Ecto neural progenitor cell (in vitro differentiated cells): Measurements from ENCODE around the gene TMEM238.
A peak's percentile ranks its signal among the peaks of the same experiment; 100 is the strongest.
"Not testable (repeated sequence)": the region's sequence is repeated elsewhere in the genome, so short reads cannot be mapped to it uniquely, and the experiment has no call there.

ENCODE experiments used
- DNase-seq: peaks from one replicate; pipeline ENCODE4 v3.0.0-alpha.2; 2018; ENCODE audit warnings: low spot score

Gene TMEM238

GRCh38 chr19:55339889-55340783 lies 44.0 kb downstream of the TMEM238 start:
- DNase-seq = no peak

- DNase-seq = peak; percentile 100
Measured at GRCh38 chr19:55339105-55339888, 44.8 kb downstream of the TMEM238 start, which contains the start of gene KMT5C. KMT5C (plus strand) TSS chr19:55339876; CDS start chr19:55341937, 2,061 bp downstream.

DNA sequence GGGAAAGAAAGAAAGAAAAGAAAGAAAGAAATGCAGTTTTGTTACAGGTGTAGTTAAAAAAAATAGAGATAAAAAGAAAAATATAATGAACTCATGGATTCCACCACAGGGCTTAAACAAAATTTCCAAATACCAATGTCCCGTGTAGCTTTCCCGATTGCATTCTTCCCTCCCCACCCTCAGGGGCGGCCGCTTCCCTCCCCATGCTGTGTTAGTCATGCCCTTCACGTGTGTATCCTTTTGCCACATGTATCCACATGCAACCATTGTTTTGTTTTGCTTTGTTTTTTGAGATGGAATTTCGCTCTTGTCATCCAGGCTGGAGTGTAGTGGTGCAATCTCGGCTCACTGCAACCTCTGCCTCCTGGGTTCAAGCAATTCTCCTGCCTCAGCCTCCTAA lies 48.0 kb downstream of the TMEM238 start:
- no peak for DNase-seq

DNA sequence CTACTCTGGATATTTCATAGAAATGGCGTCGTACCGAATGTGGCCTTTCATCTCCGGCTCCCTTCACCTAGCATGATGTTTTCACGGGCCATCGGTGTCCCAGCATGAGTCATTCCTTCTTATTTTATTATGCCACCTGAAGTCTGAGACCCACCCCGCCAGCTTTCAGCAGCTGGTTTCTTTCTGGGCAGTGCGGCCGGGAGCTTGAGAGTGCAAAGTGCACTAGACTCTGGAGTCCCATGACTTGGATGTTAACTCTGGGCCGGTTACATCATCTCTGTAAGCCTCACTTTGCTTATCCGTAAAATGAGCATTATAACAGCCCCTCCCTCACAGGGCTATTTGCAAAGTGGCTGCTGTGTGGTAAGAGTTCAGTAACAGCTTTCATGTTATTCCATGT lies 50.2 kb downstream of the TMEM238 start:
- no peak for DNase-seq

DNA sequence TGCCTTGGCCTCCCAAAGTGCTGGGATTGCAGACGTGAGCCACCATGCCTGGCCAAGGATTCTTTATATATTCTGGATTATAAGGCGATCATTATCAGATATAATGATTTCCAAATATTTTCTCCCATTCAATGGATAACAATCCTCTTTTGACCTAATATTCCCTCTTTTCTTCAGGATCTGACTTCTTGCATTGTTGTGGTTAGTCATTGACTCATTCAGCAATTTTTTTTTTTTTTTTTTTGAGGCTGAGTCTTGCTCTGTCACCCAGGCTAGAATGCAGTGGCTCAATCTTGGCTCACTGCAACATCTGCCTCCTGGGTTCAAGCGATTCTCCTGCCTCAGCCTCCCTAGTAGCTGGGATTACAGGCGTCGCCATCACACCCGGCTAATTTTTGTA lies 54.3 kb downstream of the TMEM238 start:
- DNase-seq = not testable (repeated sequence)
